GM20000 (cell line): ENCODE results near the gene SEMA3C.

Experiments used
- DNase-seq: peaks from one replicate; pipeline ENCODE4 v3.0.0; 2012; ENCODE audit warnings: low spot score
- CTCF ChIP-seq: IDR thresholded peaks from 2 replicates; pipeline ENCODE4 v1.5.1; 2012; ENCODE audit warnings: mild to moderate bottlenecking, control low read depth; ENCODE audit errors: extremely low read depth, missing control alignments

The SEMA3C gene

GRCh38 chr7:80942261-80943041, 23.6 kb upstream of the SEMA3C start:
- DNase-seq = no peak
- no peak for TF ChIP-seq CTCF

- no peak for DNase-seq
- TF ChIP-seq CTCF = no peak
These were observed 22.4 kb upstream of the SEMA3C start for GRCh38 chr7:80941208-80941758.

GRCh38 chr7:80940539-80941207, 21.8 kb upstream of the SEMA3C start:
- TF ChIP-seq CTCF = no peak
- DNase-seq = no peak

GRCh38 chr7:80937336-80937735, 18.5 kb upstream of the SEMA3C start:
- TF ChIP-seq CTCF = no peak
- DNase-seq = no peak

GRCh38 chr7:80935991-80936780, 17.3 kb upstream of the SEMA3C start:
- TF ChIP-seq CTCF = no peak
- DNase-seq = no peak

- no peak for TF ChIP-seq CTCF
- DNase-seq = no peak
These were observed 15.5 kb upstream of the SEMA3C start for GRCh38 chr7:80934321-80934720.
